Amygdala (tissue), 56 donors: ENCODE results near the gene CBFA2T2.

Experiments
- DNase-seq, 56 donors: peaks; one replicate each; lab custom pipeline; 2025; lab: John Stamatoyannopoulos, UW

CBFA2T2 gene

DNA sequence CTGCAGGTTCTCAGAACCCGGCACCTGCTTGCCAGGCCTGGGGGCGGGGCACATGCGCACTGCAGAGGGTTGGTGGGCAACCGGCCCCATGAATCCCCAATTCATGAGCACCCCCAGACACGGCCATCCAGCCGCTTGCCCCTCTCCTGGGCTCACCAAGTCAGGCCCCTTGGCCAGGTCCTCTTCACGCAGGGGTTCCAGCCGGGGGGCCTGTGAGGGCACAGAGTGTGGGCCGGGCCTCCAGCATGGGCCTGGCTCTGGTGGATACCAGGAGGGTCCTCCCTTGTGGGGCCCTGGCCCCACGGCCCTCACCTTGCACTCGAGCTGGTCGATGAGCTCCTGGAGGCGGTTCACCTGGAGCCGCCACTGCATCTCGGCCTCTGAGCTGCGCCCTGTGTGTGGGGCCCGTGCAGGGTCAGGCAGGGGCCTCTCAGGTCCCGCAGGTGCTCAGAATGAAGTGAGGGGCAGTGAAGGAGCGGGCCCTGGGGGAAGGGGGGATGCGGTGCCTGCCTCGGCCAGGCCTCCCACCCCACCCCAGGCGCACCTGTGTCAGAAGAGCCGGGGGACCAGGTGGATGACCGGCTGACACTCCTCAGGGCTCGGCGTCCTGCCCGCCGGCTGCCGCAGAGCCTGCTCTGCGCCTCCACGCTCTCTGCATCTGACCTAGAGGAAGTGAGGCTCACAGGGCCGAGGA lies 169.6 kb downstream of the CBFA2T2 start:
- no peak for DNase-seq

DNA sequence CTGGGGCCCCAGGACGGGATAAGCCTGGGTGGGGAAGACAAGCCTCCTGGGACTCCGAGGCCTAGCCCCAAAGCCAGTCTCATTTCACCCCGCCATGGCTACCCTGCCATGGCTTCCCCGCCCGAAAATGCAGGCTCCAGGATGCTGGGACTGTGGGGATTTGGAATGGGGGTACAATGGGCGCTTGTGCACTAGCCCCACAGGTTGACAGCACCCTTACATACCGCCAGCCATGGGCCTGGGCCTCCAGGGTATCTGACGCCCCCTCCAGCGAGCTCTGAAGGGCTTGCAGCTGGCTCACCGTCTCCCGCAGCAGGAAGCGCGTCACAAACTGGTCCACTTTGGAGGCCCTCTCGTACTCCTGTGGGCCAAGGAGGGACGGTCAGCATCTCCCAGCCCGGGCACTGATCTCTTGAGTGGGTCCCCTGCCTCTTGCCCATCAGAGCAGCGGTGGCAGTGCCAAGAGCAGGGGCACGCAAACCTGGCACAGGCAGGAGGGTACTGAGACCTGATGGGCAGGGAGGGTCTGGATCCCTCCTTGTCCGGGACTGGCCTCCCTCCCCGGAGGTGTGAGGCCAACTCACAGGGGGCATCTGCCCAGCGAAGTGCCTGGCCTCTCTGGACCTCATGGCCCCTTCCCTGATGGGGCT lies 170.3 kb downstream of the CBFA2T2 start:
- no peak for DNase-seq

DNA sequence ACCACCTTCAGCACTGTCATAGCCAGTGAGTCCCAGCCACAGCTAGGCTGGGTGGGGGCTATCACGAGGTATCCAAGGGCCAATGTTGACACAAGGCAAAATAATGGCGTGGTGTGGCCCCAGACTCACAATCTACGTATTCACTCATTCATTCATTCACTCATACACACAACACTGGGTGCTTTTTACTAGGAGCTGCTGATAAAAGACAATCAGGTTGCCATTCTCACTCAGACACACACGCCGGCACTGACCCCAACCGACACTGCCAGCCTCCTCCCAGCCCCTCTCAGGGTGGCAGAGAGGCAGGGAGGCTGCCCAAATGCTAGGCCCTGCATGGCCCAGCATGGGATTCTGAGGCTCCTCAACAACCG lies 170.8 kb downstream of the CBFA2T2 start:
- no peak for DNase-seq

DNA sequence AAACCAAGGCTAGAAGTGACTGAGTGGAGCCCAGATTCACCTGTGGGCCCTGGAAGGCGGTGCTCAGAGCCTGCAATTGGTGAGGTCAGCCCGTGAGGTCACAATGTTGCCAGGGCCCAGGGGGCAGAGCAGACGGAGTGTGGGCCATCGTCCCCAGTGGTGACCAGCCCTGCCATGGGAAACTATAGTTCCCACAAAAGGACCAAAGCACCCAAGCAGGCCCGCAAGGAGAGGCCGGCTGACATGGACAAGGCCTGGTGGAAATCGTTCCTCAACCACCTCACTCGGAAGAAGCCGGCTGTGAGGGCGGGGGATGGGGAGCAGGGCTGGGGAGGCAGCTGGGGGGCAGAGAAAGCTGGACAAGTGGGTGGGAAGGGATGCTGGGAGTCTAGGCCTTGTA lies 172.3 kb downstream of the CBFA2T2 start, which contains the start of gene C20orf144:
Gene C20orf144, plus strand, starts transcription at position 156 of the 400 bp plus-strand sequence. Its CDS starts 19 bp downstream, at position 175.
- DNase-seq, result no peak

DNA sequence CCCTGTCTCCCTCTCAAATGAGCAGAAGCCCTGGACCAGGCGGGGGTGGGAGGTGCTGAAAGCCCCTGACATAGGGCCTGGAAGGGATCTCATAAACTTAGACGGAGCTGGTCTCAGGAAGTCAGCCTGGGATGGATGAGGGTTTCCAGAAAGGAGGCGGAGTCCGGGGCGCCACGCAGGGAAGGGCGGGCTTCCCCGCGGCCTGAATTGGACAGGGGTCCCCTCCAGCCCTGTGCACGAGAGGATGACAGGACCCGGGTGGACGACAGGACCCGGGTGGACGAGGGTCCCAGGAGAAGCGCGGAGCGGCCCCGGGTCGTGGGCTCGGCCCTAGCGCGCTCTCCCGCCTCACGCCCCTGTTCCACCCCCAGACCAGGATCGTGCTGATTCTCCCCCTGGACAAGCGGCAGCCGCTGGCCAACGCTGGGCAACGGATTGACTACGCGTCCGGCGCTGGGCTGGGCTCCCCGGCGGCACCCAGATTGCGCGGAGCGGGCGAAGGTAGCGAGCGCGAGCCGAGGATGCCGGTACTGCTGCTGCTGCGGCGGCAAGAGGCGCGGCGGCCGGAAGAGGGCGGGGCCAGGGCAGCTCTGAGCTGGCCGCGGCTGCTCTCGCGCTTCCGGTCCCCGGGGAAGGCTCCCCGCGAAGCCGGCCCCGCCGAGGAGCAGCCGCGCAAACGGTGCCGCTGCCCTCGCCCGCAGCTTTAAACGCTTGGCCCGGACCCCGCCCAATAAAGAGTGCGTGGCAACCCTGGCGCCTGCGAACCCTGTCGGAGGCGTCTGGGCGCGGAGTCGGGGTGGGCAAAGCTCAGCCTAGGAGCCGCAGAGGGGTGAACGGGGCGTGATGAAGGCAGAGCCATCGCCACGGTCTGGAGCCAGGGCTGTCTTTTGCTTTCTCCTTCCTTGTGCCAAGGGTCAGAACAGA lies 173.5 kb downstream of the CBFA2T2 start:
- DNase-seq, result peak in 51 of 56 donors; percentile 8 to 83 (median 55)

DNA sequence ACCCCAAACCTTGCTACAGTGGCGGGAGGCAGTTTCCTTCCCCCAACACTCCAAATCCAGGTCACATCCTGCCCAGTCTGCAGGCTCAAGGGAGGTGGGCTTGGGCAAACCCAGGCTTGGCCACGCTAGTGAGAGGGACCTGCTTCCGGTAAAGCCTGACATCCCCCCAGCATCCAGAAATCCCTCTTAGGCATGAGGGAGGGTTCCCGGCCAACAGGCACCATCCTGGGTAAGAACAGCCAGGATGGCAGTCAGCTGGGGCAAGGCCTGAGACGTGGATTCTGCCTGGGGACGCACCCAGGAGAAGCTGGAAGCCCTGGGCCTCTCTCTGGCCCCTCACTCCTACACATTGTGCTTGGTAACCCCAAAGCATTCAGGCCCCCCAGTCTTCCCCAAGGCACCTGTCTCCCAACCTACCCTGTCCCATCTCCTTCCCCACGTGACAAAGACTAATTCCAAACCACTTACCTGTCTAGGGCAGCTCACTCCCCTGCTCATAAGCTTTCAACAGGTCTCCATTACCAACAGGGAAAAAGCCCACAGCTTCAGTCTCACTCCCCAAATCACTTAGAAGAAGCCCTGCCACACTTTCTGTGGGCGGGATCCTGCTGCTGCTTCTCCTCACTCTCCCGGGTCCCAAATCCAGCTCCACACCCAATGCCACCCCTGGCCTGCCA lies 174.3 kb downstream of the CBFA2T2 start:
- DNase-seq, result no peak

DNA sequence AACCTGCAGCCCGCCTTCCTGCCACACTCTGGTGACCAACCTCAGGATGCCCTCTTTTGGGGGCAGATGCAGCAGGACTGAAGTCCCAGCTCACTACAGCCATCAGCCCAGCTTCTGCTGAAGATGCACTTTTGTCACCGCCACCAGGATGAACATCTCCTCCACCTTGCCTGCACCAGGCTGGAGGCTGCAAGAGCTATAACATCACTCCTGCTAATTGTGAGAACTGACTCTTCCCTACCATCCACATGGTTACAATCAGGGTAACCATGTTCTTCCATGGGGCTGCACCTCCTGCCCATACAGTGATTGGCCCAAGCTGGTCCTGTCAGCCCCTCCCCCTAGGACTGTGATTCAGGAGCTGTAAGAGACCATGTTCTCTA lies 174.9 kb downstream of the CBFA2T2 start:
- DNase-seq, result no peak

DNA sequence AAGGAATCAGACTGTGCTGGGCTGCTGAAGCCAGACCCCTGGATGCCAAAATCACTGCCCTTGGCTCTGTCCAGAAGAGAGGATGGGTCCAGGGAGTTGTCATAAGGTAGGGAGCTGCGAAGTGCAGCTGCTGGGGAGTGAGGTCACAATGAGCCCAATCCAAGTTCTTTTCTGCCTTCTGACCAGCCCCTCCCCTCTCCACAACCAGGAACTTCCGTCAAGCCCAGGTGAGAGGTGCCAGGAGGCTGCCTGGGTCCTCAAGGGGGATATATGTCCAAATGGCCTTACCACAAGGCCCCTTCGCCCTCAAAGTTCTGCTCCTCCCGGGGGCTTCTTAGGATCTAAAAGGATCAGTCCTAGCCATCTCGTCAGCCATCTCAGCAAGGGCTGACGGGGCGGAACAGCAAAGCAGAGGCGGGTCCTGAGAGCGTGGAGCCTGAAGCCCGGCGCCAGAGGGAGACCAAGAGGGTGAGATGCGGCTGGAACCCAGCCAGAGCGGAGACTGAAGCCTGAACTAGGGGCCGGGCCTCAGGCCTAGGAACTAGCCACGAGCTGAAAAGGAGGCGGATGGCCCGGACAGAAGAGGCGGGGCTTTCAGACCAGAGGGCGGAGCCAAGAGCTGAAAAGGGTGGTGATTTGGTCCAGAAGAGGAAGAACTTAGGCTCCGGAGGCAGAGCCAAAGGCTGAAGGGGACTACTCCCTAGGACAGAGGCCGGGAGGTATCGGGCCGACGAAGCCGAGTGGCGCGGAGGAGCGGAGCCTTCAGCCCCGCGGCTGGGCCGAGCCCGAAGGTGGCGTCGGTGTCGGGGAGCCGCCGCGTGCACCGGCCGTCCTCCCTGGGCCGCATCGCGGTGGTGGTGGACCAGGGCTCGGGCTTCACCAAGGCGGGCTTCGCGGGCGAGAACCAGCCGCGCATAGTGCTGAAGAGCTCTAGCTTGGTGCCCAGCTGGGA lies 176.7 kb downstream of the CBFA2T2 start, which contains the start of gene ACTL10:
Gene ACTL10, plus strand, starts transcription at position 651 of the 952 bp plus-strand sequence. CDS start 555 bp downstream, outside the sequence.
- DNase-seq, result peak; percentile 35 to 96 (median 87)

DNA sequence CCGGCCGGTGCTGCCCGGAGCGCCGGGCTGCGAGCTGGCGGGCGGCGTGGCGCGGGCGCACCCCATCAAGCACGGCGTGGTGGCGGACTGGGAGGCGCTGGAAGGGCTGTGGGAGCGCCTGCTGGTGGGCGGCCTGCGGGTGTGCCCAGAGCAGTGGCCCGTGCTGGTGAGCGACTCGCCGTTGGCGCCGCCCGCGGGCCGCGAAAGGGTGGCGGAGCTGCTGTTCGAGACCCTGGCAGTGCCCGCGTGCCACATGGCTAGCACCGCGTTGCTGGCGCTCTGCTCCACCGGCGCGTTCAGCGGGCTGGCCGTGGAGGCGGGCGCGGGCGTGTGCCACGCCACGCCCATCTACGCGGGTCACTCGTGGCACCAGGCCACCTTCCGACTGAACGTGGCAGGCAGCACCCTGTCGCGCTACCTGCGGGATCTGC lies 177.4 kb downstream of the CBFA2T2 start:
- peak in 26 of 56 donors; percentile 16 to 69 (median 52) for DNase-seq

DNA sequence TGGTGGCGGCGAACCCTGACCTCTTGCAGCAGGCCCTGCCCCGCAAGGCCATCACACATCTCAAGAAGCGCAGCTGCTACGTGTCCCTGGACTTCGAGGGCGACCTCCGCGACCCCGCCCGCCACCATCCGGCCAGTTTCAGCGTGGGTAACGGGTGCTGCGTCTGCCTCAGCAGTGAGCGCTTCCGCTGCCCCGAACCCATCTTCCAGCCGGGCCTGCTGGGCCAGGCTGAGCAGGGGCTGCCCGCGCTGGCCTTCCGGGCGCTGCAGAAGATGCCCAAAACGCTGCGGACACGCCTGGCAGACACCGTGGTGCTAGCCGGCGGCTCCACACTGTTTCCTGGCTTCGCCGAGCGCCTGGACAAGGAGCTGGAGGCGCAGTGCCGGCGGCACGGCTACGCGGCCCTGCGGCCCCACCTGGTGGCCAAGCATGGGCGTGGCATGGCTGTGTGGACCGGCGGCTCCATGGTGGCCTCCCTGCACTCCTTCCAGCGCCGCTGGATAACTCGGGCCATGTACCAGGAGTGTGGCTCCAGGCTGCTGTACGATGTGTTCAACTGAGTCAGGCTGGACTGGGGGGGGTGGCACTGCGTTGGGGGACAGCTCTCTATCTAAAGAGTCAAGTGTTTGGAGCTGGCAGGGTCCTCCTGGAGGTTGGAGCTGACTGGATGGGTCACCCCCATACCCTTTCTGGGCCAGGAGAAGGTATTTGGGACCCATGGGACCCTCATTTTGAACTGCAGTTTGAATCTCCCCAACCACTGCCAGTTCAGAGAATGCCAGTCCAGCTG lies 178.0 kb downstream of the CBFA2T2 start:
- peak in 50 of 56 donors; percentile 8 to 83 (median 58) for DNase-seq

DNA sequence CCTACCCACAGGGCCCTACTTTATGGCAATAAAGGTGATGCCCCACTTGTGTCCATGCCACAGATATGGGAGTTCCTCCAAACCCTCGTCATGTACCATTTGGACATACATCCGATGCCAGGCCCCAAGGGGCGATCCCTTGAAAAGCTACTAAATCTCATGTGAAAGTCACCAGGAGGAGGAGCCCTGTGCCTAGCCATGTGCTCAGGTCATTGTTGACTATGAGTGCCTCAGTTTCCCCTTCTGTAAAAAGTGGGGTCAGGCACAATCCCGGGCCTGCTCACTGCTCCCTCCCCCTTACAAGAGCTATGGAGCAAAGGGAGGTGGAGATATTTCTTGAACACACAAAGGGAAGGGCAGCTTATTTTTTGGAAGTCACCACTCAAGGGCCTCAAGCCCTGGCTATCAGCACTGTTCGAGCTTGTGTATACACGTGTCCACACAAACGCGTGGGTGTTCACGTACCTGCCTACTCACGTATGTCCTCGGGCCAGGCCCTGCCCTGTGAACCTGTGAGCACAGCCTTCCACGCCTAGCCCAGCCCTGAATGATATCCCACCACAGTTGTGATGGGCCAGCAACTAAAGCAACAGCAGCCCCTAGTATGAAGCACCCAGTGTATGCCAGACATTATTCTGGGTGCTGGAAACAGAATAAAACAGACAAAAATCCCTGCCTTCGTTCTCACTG lies 178.7 kb downstream of the CBFA2T2 start:
- no peak for DNase-seq

DNA sequence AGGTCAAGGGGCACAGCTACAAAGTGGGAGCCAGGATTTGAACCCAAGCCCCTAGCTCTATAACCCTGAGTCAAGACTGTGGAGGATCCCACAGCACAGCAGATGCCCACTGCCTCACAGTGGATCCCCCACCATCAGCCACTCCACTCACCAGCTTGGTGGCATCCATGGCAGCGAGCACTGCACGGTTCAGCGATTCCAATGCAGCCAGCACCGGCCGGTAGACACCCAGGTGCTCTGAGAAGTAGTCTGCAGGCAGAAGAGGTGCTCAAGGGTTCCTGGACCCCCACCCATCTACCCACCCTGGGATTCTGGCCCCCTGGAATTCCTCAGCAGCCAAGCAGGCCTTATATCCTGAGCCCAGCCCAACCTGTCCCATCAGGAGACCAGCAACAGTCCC lies 179.3 kb downstream of the CBFA2T2 start:
- no peak for DNase-seq

DNA sequence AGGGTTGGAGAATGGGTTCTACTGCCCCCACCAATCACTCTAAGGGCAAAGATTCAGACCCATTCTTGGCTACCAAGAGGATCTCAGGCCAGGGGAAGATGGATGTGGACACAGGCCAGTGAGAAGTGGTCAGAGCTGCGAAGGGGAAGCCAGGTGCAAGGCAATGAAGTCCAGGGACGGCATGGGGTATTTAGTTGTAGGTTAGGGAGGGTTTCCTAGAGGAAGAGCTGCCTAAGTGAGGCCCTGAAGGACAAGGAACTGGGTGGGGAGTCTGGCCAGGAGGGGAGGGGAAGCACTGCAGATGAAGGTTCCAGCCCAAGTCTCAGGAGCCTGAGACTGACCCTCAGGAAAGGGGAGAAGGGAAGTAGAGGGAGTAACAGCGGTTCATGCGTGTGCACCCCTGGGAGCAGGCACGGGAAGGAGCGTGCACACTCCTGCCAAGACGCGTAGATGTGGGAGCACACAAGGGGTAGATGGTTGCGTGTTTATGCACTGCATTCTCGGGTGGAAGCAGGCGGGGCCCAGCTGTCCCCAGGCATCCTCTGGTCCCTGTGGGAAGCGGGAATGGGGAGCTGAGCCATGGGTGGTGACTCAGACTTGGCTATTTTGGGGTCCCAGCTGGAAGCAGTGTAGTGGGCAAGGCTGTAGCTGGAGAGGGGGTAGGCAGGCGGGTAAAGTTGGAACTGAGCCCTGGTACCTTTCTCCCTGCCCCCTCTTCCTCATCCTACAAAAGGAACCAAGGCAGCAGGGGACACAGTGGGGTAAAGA lies 180.2 kb downstream of the CBFA2T2 start:
- peak in 24 of 56 donors; percentile 13 to 73 (median 34) for DNase-seq

DNA sequence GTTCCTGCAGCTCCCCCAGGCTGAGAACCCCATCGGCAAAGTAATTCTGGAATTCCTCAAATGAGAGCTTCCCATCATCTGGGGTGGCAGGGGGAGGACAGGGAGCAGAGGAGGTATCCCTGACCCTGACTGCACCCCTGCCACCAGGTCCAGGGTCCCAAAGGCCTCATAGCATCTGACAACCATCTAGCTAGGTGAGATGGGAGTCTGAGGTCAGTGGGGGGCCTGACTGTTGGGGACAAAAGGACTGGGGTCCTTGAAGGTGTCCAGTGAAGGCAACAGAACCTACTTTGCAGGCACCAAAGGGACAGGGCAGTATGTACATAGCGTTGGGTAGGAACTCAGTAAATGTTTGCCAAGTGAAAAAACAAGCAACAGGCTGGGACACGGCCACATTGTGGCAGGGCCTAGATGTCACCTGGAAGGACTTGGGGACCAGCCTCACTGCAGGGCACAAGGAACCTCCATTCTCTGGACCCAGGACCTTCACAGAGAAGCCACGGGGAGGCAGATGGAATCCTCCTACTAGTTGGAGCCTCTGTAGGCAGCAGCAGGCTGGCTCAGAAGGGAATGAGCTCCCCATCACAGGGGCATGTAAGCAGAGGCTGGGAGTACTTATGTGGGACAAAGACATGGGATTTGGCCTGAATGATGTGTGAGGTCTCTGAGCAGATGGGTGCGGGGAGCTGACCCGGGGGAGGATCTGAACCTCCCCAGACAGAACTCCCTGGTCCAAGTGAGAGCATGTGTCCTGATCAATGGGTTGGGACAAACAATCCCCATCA lies 181.0 kb downstream of the CBFA2T2 start:
- no peak for DNase-seq

DNA sequence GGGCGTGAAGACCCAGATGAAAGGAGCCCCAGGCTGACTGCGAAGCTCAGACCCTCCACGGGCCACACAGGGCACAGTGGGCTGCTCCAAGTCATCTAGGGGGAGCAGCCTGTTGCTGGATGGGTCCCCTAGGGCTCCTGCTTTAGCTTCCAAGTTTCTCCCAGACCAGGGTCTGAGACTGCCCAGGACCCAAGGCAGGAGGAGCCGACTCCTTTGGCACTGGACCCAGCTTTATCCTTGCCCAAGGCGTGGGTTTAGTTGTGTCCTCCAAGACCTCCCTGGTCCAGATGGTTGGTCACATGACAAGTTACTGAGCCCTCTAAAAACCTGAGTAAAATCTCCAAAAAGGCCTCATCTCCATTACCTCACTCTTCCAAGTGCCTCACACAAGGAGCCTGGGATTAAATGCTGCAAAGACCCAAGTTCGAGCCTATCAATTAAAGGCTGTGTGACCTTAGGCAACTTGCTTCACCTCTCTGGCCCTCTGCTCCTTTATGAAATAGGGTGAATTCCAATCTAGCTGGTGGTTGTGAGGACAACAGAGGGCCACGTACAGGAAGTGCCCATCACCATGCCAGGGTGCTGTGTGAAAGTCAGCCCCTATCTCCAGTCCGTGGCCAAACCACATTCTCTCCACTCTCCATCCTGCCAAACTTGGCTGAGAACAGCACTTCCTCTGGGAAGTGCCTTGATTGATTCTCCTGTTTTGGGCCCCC lies 181.8 kb downstream of the CBFA2T2 start:
- DNase-seq, result no peak
